K562 (cell line): ENCODE measurements around the gene ZMYND8. TPM values are rescaled to one million over a fixed set of nuclear protein-coding genes. Genes with fewer than 3 reads are reported as not detected.

ENCODE experiments used
- BRD4 ChIP-seq: fragments of 200-600 bp; sonication (generic); IDR thresholded peaks from 2 replicates; pipeline ENCODE4 v1.6.1; 2017; ENCODE audit warnings: inconsistent platforms
- CHCHD3 ChIP-seq: fragments of 250-450 bp; sonication (Bioruptor Pico); IDR thresholded peaks from 2 replicates; pipeline ENCODE4 v2.1.2; 2022; ENCODE audit warnings: mild to moderate bottlenecking
- CHD4 ChIP-seq: fragments of 200-600 bp; sonication (generic); IDR thresholded peaks from 3 replicates; pipeline ENCODE4 v1.6.1; 2012; ENCODE audit warnings: low read depth, mild to moderate bottlenecking, mixed read lengths, low read length, inconsistent platforms; ENCODE audit not compliant: insufficient read depth, insufficient replicate concordance, poor library complexity, severe bottlenecking
- CREB3 ChIP-seq: fragments of 450-650 bp; conservative IDR thresholded peaks from 2 replicates; pipeline ENCODE4 v1.6.1; 2016; ENCODE audit warnings: missing genetic modification characterization, low read depth, mild to moderate bottlenecking, missing compliant biosample characterization, moderate library complexity
- ELF4 ChIP-seq: fragments of 450-650 bp; formaldehyde crosslinking; IDR thresholded peaks from 2 replicates; pipeline ENCODE4 v1.4.0; 2022; ENCODE audit warnings: missing genetic modification characterization
- HBP1 ChIP-seq: fragments of 450-650 bp; formaldehyde crosslinking; IDR thresholded peaks from 2 replicates; pipeline ENCODE4 v1.4.0; 2022; ENCODE audit warnings: missing genetic modification characterization
- HDAC6 ChIP-seq: IDR thresholded peaks from 2 replicates; pipeline ENCODE4 v1.6.1; 2012; ENCODE audit warnings: low read depth, mild to moderate bottlenecking, control low read depth, inconsistent platforms, low read length, moderate library complexity
- IFI16 ChIP-seq: fragments of 250-450 bp; sonication (Bioruptor Pico); IDR thresholded peaks from 2 replicates; pipeline ENCODE4 v2.1.2; 2022; ENCODE audit warnings: mild to moderate bottlenecking, inconsistent platforms
- KDM1A ChIP-seq, 2 experiments: fragments of 450-650 bp; IDR thresholded peaks; 2 replicates each; pipeline ENCODE4 v1.6.1; 2016; ENCODE audit warnings: mild to moderate bottlenecking in 2 of 2
- L3MBTL2 ChIP-seq: fragments of 450-650 bp; IDR thresholded peaks from 2 replicates; pipeline ENCODE4 v1.6.1; 2016; ENCODE audit warnings: mild to moderate bottlenecking, moderate library complexity
- MAFK ChIP-seq: IDR thresholded peaks from 2 replicates; pipeline ENCODE4 v1.6.1; 2011; ENCODE audit warnings: low read length, improper control_type of control experiment
- MLX ChIP-seq, 2 experiments: fragments of 450-650 bp in 1 of 2; sonication (generic) in 1 of 2; formaldehyde crosslinking; conservative IDR thresholded peaks; 2 replicates each; pipeline versions ENCODE4 v1.4.0 to v1.8.1; 2020 to 2022; ENCODE audit warnings: mild to moderate bottlenecking in 1 of 2, missing genetic modification reagents in 1 of 2
- RFX1 ChIP-seq: fragments of 450-650 bp; IDR thresholded peaks from 2 replicates; pipeline ENCODE4 v1.6.1; 2016; ENCODE audit warnings: mild to moderate bottlenecking, moderate library complexity
- SRSF3 ChIP-seq: fragments of 200-400 bp; formaldehyde crosslinking; IDR thresholded peaks from 2 replicates; pipeline ENCODE4 v1.6.1; 2016; ENCODE audit warnings: mild to moderate bottlenecking, low read length, moderate library complexity; ENCODE audit not compliant: insufficient read depth
- ZBTB11 ChIP-seq, 3 experiments: fragments of 200-800 bp in 1 of 3; fragments of 250-450 bp in 1 of 3; fragments of 450-650 bp in 1 of 3; sonication (Bioruptor Pico) in 1 of 3; sonication (Bioruptor generic) in 1 of 3; formaldehyde crosslinking in 1 of 3; IDR thresholded peaks; 2 replicates each; pipeline versions ENCODE4 v1.6.1 to v1.8.0; 2016 to 2022; ENCODE audit warnings: mild to moderate bottlenecking in 2 of 3, missing genetic modification characterization in 2 of 3, missing compliant biosample characterization in 1 of 3, moderate library complexity in 1 of 3
- ZNF592 ChIP-seq: fragments of 450-650 bp; IDR thresholded peaks from 2 replicates; pipeline ENCODE4 v1.6.1; 2017; ENCODE audit warnings: antibody characterized with exemption, mild to moderate bottlenecking
- polyA plus RNA-seq, 8 experiments: library from polyadenylated mRNA; depleted of rRNA in 4 of 8; stranded (reverse) in 5 of 8; unstranded in 3 of 8; fragments of >200 nt; fragmentation: Nextera tagmentation in 2 of 8; fragmentation: Illumina TruSeq in 1 of 8; extraction: Ambion mirVana in 2 of 8; extraction: Trizol in 1 of 8; gene quantifications; 2 replicates each; pipeline versions ENCODE4 v1.2.1 to v1.2.3, GENCODE V29; 2011 to 2014; ENCODE audit warnings: inconsistent platforms in 1 of 8, missing spikeins in 1 of 8
- total RNA-seq, 7 experiments: library from RNA; depleted of rRNA in 6 of 7; stranded (reverse); fragments of >200 nt in 6 of 7; fragmentation: Illumina TruSeq in 2 of 7; extraction: Trizol in 2 of 7; gene quantifications; 2 replicates each; pipeline versions ENCODE4 v1.2.1 to v1.2.3, GENCODE V29; 2011 to 2021; ENCODE audit warnings: low replicate concordance in 1 of 7

ZMYND8 gene
- total and polyA plus RNA-seq, 9 of the 15 experiments (the other 6 are each of a cell fraction or from before 2014, with no cell fraction given) = 31.8 to 148 (median 71.9) TPM

- TF ChIP-seq ZBTB11 (CRISPR knock-in tag; IDR thresholded peaks at IDR 0.05) (peak in 1 of 3 experiments; percentile 79; a peak in 2 of 6 replicates), MAFK (peak; percentile 34; the same call in 1 of the 2 replicates), HDAC6 (no peak), KDM1A (IDR thresholded peaks at IDR 0.05) (no peak), HBP1 (no peak), CHCHD3 (CRISPR knock-in tag) (no peak), RFX1 (0 out of 2 replicates have a peak, but pooled peaks have one; percentile 7), MLX (CRISPR knock-in tag; conservative IDR thresholded peaks at IDR 0.05) (no peak), SRSF3 (no peak), ELF4 (CRISPR knock-in tag) (no peak), ZNF592 (peak; percentile 79), IFI16 (CRISPR knock-in tag) (no peak), CREB3 (tag) (no peak), L3MBTL2 (no peak), CHD4 (no peak), BRD4 (no peak)
Observed at GRCh38 chr20:47315339-47316056, 41.0 kb downstream of the ZMYND8 start (continued).
